Measurements from ENCODE around the gene NUP210L. TPM values are rescaled to one million over a fixed set of nuclear protein-coding genes. Genes with fewer than 3 reads are reported as not detected.

Gene NUP210L
- polyA plus RNA-seq, 2 of the 4 experiments (the other 2 are of a cell fraction), result not detected

DNA sequence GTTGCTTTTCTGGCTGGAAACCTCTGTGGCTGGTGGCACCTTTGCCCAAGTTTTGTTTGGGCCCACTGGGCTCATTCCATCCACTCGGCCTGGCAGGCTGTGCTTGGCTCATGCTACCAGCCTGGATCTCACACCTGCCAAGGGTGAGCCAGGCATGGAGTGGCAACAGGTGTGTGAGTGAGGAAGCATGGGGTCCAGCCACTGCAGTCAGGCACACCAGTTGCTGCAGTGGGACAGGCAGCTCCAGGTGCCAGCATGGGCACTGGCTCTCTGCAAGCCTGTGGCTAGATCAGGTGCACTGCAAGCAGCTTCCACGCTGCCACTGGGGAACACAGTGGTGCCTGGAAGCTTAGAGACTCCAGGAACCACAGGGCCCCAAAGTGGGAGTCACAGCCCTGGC is 57.0 kb downstream of the NUP210L start:
- FAIRE-seq (no peak), DNase-seq (ENCODE audit: low read depth in 1 of 2, low spot score in 1 of 2) (no peak), ATAC-seq (0 out of 6 replicates have a peak, but pooled peaks of 1 of the 2 experiments have one; percentile 34)
- Histone ChIP-seq H3K4me2 (no peak overlapping the region), H3K9me3 (no peaks in the 10 kb centered on the region), H3K4me1 (no peaks in the 10 kb centered on the region), H3K27ac (no peak overlapping the region), H3K4me3 (no peak overlapping the region)
- 26% methylated on average over 2 of the region's 2 CpGs for WGBS (ENCODE audit: missing lambda C conversion rate)
- ChIA-PET POLR2A (no interaction called here), CTCF (interaction anchor here (0.6 to 1.1 kb wide), 2 partner anchors 15 to 36 kb away, joined by 3 read pairs; no protein-coding TSS in a partner anchor)
- TF ChIP-seq FOXS1 (CRISPR knock-in tag; IDR thresholded peaks at IDR 0.05), result no peak
- TF ChIP-seq ZFP36 (IDR thresholded peaks at IDR 0.05; ENCODE audit: borderline replicate concordance, partially characterized antibody), result no peak
- TF ChIP-seq NR3C1 (IDR thresholded peaks at IDR 0.05), result no peak
- TF ChIP-seq ZSCAN20 (CRISPR knock-in tag; IDR thresholded peaks at IDR 0.05), result no peak
- TF ChIP-seq CBX2 (IDR thresholded peaks at IDR 0.05; ENCODE audit: borderline replicate concordance, low read depth), result no peak
- TF ChIP-seq TFCP2L1 (CRISPR knock-in tag; IDR thresholded peaks at IDR 0.05), result no peak
- no peak for TF ChIP-seq HOXB13 (CRISPR knock-in tag; IDR thresholded peaks at IDR 0.05; ENCODE audit: low read depth)
- no peak for TF ChIP-seq JUNB (IDR thresholded peaks at IDR 0.05)
- TF ChIP-seq JUN (IDR thresholded peaks at IDR 0.05), result no peak
- no peak for TF ChIP-seq HDAC2 (IDR thresholded peaks at IDR 0.05)
- no peak for TF ChIP-seq POLR2A (IDR thresholded peaks at IDR 0.05; ENCODE audit: low read length)
- no peak for TF ChIP-seq PHF8 (IDR thresholded peaks at IDR 0.05; ENCODE audit: borderline replicate concordance, low read depth)
- no peak for TF ChIP-seq EHMT2 (IDR thresholded peaks at IDR 0.05; ENCODE audit: low read depth)
- TF ChIP-seq HOXB5 (CRISPR knock-in tag; IDR thresholded peaks at IDR 0.05), result no peak

DNA sequence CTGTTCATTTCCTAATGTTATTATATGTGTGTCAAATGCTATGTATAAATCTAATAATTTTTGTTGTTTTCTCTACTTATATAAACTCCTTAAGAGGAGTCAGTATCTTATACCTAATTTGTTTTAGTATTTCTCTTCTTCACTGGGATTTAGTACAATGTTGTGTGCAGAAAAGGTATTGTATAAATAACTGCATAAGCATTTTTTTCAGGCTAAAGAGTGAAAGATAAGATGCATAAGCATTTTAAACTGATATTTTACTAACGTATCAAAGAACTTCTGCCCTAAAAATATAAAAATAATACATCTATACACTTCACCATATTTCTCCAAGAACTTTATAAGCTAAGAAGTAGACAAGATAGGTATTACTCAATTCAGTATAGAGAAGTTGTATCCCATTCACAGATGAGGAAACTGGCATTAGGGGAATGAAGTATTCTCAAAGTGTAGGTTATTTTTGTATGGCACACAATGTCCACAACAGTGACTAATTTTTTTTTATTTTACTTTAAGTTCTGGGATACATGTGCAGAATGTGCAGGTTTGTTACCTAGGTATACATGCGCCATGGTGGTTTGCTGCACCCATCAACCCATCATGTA is 59.3 kb downstream of the NUP210L start:
- Histone ChIP-seq H3K4me2 (no peak overlapping the region), H3K9me3 (no peaks in the 10 kb centered on the region), H3K4me1 (no peaks in the 10 kb centered on the region), H3K4me3 (no peak overlapping the region), H3K27ac (no peak overlapping the region)
- ChIA-PET CTCF (interaction anchor here (0.6 kb wide), 1 partner anchor 64 kb away, joined by 3 read pairs; no protein-coding TSS in a partner anchor), POLR2A (no interaction called here)
- ATAC-seq (no peak), DNase-seq (ENCODE audit: low read depth in 1 of 2, low spot score in 1 of 2) (no peak), FAIRE-seq (no peak)
- TF ChIP-seq POLR2A (IDR thresholded peaks at IDR 0.05; ENCODE audit: low read length) (no peak), FOXS1 (CRISPR knock-in tag; IDR thresholded peaks at IDR 0.05) (no peak), POLR2AphosphoS2 (conservative IDR thresholded peaks at IDR 0.05; ENCODE audit: low read length) (no peak)
- 46% methylated on average over 2 of the region's 2 CpGs for WGBS (ENCODE audit: missing lambda C conversion rate)

DNA sequence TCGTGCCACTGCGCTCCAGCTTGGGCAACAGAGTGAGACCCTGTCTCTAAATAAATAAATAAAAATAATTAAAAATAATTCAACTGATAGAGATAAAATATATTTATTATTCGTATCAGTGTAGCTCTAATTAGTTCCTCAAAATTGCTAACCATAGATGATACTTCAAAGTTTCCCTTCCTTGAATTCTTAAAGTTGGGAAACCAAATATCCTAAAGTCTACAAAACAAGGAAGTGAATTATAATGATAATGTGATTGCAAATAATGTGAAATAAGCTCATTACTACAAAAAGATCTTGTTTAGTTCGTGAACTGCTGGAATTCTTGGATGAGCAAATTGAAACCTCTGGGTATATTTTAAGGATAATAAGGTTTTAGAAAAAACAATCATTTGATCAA is 60.5 kb downstream of the NUP210L start:
- no peak overlapping the region for H3K4me2 ChIP-seq
- DNase-seq (ENCODE audit: low read depth in 1 of 2, low spot score in 1 of 2), result no peak
- ChIA-PET POLR2A (no interaction called here), CTCF (no interaction called here)
- no peak overlapping the region for H3K4me3 ChIP-seq
- no peak for ATAC-seq
- 68% methylated on average over 4 of the region's 4 CpGs for WGBS (ENCODE audit: missing lambda C conversion rate)
- TF ChIP-seq JUN (IDR thresholded peaks at IDR 0.05) (no peak), CBX2 (IDR thresholded peaks at IDR 0.05; ENCODE audit: borderline replicate concordance, low read depth) (no peak), CHD2 (IDR thresholded peaks at IDR 0.05; ENCODE audit: low read length, partially characterized antibody) (no peak), GATA3 (IDR thresholded peaks at IDR 0.05; ENCODE audit: borderline replicate concordance) (no peak), TFCP2L1 (CRISPR knock-in tag; IDR thresholded peaks at IDR 0.05) (no peak), ZC3H11A (IDR thresholded peaks at IDR 0.05) (no peak), HOXA7 (CRISPR knock-in tag; IDR thresholded peaks at IDR 0.05) (no peak), CBX8 (IDR thresholded peaks at IDR 0.05) (no peak), KDM5A (IDR thresholded peaks at IDR 0.05) (no peak), FOXS1 (CRISPR knock-in tag; IDR thresholded peaks at IDR 0.05) (no peak), PHF8 (IDR thresholded peaks at IDR 0.05; ENCODE audit: borderline replicate concordance, low read depth) (no peak), POLR2A (IDR thresholded peaks at IDR 0.05; ENCODE audit: low read length) (no peak), NPAS2 (CRISPR knock-in tag; IDR thresholded peaks at IDR 0.05; ENCODE audit: borderline replicate concordance) (no peak), HDAC2 (IDR thresholded peaks at IDR 0.05) (no peak)
- TF ChIP-seq, protein P1, sequence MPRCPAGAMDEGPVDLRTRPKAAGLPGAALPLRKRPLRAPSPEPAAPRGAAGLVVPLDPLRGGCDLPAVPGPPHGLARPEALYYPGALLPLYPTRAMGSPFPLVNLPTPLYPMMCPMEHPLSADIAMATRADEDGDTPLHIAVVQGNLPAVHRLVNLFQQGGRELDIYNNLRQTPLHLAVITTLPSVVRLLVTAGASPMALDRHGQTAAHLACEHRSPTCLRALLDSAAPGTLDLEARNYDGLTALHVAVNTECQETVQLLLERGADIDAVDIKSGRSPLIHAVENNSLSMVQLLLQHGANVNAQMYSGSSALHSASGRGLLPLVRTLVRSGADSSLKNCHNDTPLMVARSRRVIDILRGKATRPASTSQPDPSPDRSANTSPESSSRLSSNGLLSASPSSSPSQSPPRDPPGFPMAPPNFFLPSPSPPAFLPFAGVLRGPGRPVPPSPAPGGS (IDR thresholded peaks at IDR 0.05), result no peak
- TF ChIP-seq, protein P2, sequence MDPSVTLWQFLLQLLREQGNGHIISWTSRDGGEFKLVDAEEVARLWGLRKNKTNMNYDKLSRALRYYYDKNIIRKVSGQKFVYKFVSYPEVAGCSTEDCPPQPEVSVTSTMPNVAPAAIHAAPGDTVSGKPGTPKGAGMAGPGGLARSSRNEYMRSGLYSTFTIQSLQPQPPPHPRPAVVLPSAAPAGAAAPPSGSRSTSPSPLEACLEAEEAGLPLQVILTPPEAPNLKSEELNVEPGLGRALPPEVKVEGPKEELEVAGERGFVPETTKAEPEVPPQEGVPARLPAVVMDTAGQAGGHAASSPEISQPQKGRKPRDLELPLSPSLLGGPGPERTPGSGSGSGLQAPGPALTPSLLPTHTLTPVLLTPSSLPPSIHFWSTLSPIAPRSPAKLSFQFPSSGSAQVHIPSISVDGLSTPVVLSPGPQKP (IDR thresholded peaks at IDR 0.05; ENCODE audit: low read depth, low read length), result no peak
- no peaks in the 10 kb centered on the region for H3K4me1 ChIP-seq
- FAIRE-seq, result no peak
- H3K27ac ChIP-seq, result no peak overlapping the region
- H3K9me3 ChIP-seq, result no peaks in the 10 kb centered on the region
